GM12872 (cell line): ENCODE data around the gene UGT1A5.

Source experiments
- CTCF ChIP-seq: IDR thresholded peaks from 3 replicates; pipeline ENCODE4 v1.5.1; 2011; ENCODE audit warnings: low read depth, mild to moderate bottlenecking, low read length, moderate library complexity; ENCODE audit not compliant: insufficient read depth

UGT1A5 gene

GRCh38 chr2:233817995-233818638 is 105.4 kb downstream of the UGT1A5 start:
- TF ChIP-seq CTCF: no peak

- no peak for TF ChIP-seq CTCF
Measured at GRCh38 chr2:233818639-233819621, 106.2 kb downstream of the UGT1A5 start.

- no peak for TF ChIP-seq CTCF
Measured at GRCh38 chr2:233819884-233820773, 107.4 kb downstream of the UGT1A5 start.

- no peak for TF ChIP-seq CTCF
Measured at GRCh38 chr2:233820774-233821105, 108.0 kb downstream of the UGT1A5 start.

GRCh38 chr2:233821196-233821595 is 108.5 kb downstream of the UGT1A5 start:
- TF ChIP-seq CTCF: no peak

- TF ChIP-seq CTCF: no peak
Measured at GRCh38 chr2:233821709-233822100, 109.0 kb downstream of the UGT1A5 start.
